DND-41 (cell line): Measurements from ENCODE around the gene LARP4B.

Experiments
- EZH2 ChIP-seq: IDR thresholded peaks from 3 replicates; pipeline ENCODE4 v1.6.1; 2012; ENCODE audit warnings: borderline replicate concordance, low read depth, mild to moderate bottlenecking, moderate library complexity, low read length, inconsistent platforms; ENCODE audit not compliant: severe bottlenecking
- TF ChIP-seq, protein P1 (sequence below): IDR thresholded peaks from 2 replicates; pipeline ENCODE4 v1.5.1; 2012; ENCODE audit warnings: borderline replicate concordance, low read length, moderate library complexity, mild to moderate bottlenecking; ENCODE audit not compliant: poor library complexity, severe bottlenecking; ENCODE audit errors: extremely low read depth

DNA sequence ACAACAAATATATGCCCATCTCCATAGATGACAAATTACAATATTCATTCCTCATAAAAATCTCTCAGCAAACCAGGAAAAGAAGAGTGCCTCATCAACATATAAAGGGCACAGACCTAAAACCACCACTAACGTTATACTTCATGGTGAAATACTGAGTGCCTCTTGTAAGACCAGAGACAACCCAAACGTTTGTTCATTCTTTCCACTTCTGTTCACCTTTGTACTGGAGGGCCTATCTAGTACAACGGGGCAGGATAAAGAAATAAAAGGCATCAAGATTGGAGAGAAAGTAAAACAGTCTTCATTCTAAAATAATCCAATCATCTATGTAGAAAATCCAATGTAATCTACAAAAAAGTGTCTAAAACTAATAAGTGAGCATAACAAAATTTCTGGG lies 79.1 kb downstream of the LARP4B start:
- TF ChIP-seq, protein P1, sequence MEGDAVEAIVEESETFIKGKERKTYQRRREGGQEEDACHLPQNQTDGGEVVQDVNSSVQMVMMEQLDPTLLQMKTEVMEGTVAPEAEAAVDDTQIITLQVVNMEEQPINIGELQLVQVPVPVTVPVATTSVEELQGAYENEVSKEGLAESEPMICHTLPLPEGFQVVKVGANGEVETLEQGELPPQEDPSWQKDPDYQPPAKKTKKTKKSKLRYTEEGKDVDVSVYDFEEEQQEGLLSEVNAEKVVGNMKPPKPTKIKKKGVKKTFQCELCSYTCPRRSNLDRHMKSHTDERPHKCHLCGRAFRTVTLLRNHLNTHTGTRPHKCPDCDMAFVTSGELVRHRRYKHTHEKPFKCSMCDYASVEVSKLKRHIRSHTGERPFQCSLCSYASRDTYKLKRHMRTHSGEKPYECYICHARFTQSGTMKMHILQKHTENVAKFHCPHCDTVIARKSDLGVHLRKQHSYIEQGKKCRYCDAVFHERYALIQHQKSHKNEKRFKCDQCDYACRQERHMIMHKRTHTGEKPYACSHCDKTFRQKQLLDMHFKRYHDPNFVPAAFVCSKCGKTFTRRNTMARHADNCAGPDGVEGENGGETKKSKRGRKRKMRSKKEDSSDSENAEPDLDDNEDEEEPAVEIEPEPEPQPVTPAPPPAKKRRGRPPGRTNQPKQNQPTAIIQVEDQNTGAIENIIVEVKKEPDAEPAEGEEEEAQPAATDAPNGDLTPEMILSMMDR: no peak
- TF ChIP-seq EZH2: no peak
